Activated T-cell treated with anti-CD3 and anti-CD28 coated beads for 4 hours (primary cell): ENCODE data around the gene HNRNPA2B1.
"Not testable (repeated sequence)": the region's sequence is repeated elsewhere in the genome, so short reads cannot be mapped to it uniquely, and the experiment has no call there.

Experiments
- DNase-seq: peaks from one replicate; pipeline ENCODE4 v3.0.0-alpha.2; 2020

Gene HNRNPA2B1

DNA sequence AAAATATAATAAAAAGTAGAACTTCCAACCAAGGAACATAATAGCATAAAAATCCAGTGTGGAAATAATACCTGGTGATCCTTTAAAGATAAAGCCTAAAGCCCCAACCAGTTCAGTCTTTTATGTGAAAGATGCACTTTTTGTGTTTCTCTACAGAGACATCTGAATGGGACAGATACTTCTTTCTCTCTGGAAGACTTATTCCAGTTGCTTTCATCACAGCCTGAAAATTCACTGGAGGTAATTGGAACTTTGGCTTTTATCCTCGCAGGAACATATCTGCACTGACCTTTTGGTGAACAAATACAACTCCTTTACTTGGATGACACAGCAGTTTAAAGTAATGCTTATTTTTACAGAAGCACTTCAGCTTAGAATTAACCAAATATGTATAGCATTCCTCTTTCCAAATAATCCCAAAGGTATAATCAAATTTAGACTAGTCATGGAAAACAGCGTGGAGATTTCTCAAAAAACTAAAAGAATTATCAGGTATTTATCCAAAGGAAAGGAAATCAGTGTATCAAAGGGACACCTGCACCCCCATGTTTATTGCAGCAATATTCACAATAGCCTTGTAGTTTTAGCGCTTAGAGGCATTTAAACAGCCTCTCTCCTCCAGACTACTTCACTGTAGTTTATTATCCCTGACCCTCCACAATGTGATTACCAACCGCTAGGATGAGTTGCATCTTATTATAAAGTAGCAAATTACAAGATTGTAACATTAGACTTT is 16.8 kb downstream of the HNRNPA2B1 start:
- no peak for DNase-seq

DNA sequence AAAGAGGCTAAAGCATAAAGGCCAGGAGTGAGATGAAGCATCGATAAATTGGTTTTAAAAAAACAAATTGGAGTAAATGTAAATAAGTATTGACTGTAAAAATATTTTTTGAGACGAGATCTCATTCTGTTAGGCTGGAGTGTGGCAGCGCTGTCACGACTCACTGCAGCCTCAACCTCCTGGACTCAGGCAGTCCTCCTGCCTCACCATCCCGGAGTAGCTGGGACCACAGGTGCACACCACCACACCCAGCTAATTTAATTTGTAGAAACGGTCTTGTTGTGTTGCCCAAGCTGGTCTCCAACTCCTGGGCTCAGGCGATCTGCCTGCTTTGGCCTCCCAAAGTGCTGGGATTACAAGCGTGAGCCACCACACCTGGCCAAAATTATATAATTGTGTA is 17.8 kb downstream of the HNRNPA2B1 start:
- no peak for DNase-seq

DNA sequence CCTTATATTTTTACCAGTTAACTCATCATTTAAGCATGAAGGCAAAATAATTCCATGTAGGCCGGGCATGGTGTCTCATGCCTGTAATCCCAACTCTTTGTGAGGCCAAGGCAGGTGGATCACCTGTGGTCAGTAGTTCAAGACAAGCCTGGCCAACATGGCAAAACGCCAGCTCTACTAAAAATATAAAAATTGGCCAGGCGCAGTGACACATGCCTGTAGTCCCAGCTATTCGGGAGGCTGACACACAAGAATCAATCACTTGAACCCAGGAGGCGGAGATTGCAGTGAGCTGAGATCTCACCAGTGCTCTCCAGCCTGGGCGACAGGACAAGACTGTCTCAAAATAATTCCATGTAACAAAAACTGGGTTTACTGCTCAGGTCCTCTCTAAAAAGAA is 18.3 kb downstream of the HNRNPA2B1 start:
- no peak for DNase-seq

DNA sequence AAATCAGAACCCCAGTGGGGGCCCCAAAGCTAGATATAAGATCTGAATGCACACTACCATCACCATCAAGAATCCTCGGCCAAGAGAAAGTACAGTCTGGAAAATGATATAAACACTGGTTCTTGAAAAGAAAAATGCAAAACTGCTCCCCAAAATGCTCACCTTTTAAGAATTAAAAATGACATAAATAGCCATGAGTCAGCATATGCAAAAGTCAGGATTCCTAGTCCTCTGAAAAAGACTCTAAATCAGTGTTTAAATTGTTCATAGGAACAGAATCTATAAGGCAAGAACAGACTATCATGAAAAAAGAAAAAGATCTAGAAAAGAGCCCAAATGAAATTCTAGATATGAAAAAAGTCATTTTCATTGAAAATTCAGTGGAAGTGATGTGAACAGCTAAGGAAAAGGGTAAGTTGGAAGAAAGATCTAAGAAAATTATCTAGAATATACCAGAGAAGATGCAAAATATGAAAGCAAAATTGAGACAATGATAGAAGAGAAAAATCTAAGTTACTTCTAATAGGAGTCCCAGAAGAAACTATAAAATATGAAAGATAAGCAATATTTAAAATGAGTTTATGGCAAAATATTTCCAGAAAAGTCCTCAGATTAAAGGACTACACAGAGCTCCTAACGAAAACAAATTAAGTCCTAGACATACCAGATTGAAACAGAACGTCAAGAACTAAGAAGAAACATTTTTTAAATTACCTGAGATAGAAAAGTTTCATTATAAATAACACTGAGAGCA is 18.9 kb downstream of the HNRNPA2B1 start:
- no peak for DNase-seq

DNA sequence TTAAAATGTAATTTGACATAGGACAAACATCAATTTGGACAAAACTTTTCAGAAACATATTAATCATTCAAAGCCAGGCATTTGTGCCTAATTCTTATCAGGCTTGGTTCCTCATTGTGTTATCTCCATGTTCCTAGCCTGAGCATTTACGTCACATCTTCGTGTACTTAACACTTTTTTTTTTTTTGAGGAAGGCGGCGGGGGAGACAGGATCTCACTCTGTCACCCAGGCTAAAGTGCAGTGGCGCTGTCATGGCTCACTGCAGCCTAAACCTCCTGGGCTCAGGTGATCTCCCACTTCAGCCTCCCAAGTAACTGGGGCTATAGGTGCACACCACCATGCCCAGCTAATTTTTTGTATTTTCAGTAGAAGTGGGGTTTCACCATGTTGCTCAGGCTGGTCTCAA is 19.8 kb downstream of the HNRNPA2B1 start:
- no peak for DNase-seq

DNA sequence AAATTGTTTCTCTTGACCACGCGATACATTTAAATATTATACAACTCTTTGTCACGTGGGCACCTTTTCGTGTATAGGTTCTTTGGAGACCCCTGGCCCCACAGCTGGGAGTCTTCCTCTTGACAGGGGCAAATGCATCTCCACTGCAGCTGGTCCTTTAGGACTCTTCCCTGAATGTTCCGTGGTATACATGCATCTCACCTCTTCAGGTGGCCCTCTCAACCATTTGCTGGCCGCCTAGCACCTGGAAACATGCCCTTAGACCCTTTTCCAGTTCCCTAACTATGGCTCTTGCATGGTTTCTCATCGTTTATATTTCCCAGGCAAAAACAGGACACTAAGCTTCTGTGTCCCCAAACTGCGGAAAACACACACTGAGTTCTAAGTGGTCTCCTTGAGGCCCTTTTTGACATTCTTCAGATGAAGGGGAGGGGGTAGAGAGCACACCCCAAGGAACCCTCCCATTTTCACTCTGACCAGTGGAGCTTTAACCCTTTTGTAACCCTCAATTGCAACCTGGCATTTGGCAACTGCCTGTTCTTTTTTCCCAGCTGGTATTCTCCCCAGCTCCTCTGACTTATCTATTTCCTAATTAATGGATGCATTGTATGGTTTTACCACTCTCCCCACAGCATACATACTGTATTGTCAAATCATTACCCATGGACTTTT is 20.6 kb downstream of the HNRNPA2B1 start:
- no peak for DNase-seq

DNA sequence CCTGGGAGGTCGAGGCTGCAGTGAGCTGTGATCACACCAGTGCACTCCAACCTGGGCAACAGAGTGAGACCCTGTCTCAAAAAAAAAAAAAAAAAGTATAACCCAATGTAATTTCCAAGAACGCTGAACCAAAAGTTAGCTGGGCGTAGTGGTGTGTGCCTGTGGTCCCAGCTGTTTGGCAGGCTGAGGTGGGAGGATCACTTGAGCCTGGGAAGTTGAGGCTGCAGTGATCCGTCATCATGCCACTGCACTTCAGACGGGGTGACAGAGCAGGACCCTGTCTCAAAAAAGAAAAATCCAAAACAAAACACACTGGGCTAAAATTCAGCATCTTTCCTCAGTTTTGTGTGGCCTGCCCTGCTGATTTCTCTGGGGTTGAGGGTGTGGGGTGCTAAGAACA is 21.1 kb downstream of the HNRNPA2B1 start:
- no peak for DNase-seq

DNA sequence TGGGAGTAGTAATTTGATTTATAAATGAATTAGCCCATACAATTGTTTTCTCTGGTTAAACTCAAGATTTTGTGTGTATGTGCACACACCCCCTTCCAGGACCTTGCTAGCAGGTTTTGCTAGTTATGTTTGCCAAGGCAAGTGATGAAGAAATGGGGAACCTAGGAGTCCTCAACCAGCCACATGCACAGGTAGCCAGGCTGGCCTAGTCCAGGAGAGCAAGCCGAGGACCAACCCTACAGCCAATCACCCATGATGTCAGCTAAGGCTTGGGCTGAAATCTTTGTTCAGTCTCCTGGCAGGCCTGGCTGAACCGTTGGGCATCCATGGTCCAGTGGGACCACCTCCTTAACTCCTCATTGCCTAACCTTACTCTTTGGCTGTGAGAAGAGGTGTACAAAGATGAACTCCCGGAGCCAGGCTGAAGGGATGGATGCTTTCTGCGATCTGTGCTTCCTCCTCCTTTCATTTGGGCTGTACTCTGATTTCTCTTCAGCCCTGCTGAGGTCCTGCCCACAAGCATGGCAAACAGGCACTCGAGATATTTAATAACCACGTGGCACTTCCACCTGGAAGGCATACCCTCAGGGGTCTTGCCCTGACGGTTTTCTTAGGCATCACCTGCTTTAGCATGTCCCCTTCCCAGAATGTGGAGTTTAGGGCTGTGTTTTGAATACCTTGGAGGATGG is 22.1 kb downstream of the HNRNPA2B1 start:
- DNase-seq, result no peak

DNA sequence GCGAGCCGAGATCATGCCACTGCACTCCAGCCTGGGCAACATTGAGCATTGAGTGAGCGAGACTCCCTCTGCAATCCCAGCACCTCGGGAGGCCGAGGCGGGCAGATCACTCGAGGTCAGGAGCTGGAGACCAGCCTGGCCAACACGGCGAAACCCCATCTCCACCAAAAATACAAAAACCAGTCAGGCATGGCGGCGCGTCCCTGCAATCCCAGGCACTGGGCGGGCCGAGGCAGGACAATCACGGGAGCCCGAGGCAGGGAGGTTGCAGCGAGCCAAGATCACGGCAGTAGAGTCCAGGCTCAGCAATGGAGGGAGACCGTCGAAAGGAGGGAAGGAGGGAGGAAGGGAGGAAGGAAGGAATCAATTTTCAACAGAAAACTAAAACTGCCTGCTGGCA is 23.3 kb downstream of the HNRNPA2B1 start:
- DNase-seq, result not testable (repeated sequence)

DNA sequence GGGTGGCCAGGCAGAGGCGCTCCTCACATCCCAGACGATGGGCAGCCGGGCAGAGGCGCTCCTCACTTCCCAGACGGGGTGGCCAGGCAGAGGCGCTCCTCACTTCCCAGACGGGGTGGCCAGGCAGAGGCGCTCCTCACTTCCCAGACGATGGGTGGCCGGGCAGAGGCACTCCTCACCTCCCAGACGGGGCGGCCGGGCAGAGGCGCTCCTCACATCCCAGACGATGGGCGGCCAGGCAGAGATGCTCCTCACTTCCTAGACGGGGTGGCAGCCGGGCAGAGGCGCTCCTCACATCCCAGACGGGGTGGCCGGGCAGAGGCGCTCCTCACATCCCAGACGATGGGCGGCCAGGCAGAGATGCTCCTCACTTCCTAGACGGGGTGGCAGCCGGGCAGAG is 23.9 kb downstream of the HNRNPA2B1 start:
- DNase-seq, result not testable (repeated sequence)

DNA sequence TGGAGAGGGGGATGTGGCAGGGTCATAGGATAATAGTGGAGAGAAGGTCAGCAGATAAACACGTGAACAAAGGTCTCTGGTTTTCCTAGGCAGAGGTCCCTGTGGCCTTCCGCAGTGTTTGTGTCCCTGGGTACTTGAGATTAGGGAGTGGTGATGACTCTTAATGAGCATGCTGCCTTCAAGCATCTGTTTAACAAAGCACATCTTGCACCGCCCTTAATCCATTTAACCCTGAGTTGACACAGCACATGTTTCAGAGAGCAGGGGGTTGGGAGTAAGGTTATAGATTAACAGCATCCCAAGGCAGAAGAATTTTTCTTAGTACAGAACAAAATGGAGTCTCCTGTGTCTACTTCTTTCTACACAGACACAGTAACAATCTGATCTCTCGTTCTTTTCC is 24.6 kb downstream of the HNRNPA2B1 start:
- not testable (repeated sequence) for DNase-seq

DNA sequence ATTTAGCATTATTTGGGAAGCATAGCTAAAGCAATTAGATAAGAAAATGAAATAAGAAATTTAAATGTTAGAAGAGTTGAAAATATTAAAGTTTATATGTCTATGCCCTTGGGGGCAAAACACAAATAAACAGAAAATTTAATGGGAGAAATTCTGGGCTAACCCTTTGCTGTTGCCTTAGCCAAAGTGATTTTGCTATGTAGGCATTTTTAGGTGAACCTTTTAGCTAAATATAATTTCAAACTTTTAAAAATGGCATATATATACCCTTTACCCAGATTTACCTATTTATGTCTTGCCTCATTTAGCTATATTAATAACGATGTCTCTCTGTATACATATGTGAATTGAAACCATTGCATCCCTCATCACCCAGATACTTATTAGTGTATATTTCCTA is 28.5 kb downstream of the HNRNPA2B1 start:
- DNase-seq, result no peak

DNA sequence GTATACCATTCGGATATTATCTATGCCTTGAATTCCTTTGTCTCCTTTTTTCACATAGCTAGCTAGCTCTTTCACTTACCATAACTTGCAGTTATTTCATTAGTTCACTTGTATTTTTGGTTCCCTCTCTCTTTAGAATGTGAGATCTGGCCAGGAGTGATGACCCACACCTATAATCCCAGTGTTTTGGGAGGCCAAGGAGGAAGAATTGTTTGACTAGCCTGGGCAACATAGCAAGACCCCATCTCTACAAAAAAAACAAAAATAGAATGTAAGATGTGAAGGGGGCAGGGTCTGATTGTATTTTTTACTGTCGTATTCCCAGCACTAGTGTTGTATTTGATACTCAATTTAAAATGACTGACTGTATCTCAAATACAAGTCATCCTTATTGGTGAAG is 28.9 kb downstream of the HNRNPA2B1 start:
- DNase-seq, result no peak

DNA sequence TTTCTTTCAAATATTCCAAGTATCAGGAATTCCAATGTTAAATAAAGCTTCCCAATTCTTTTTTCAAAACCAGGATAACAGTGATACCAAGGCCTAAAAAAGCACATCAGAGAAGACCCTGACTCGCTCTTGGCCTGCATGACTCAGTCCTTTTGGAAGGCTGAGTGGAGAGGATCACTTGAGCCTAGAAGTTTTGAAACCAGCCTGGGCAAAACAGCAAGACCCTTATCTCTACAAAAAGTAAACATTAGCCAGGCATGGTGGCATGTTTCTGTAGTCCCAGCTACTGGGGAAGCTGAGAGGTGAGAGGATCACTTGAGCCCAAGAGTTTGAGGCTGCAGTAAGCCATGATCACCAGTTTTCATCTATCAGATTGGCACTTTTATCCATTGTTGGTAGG is 29.9 kb downstream of the HNRNPA2B1 start:
- DNase-seq, result no peak

DNA sequence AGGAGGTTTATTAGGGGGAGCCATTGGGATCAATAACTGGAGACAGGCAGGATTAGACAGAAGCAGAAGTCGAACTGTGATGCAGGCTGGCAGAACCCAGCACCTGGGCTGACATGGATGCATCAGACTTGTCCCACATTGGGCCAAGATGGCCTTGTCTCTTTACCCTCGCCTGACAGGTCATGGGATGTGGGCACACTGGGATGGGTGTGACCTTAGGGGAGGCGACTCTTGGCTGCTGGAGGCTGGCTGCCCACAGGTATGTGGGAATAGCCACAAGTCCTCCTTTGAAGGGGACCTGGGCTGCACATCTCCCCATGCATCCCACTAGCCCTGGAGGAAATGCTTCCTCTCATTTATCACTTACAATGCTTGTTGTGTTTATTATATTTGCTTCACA is 31.3 kb downstream of the HNRNPA2B1 start:
- no peak for DNase-seq

DNA sequence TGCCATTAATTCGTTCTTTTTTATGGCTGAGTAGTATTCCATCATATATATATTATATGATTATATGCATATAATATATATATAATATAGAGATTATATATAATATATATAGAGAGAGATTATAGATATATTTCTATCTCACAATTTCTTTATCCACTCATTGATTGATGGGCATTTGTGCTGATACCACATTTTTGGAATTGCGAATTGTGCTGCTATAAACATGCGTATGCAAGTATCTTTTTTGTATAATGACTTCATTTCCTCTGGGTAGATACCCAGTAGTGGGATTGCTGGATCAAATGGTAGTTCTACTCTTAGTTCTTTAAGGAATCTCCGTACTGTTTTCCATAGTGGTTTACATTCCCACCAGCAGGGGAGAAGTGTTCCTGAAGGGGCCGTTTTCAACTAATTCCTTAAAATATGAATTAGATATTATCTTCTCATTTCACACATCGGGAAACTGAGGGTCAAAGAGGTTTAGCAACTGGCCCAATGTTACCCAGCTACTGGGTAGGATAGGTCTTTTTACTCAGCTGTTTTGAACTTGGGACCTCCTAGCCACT is 32.0 kb downstream of the HNRNPA2B1 start:
- DNase-seq, result no peak

DNA sequence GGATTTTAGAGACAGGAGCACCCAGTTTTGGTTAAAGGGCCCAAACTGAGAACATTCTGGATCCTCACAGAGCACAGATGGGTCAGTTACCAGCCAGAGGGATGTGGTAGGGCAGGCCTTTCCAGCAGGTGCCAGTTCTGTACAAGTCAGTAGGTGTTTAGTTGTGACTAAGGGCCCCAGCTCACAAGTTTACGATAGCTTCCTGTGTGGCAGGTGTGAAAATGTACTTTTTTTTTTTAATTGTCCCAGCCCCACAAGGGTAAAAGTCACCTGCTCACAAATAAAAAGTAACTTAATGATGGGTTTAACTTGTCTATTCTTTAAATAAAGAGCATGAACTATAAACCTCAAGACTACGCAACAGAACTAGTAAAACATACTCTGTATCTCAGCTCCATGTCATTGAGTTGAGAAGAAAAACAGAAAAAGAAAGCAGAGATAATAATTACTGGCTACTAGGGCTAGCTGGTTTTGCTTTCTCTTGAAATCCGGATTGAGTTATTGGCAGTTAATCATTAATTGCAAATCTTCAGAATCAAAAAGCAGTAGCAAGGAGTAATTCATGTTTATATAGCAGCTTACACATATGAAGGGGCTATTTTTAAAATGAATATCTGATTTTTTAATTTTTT is 33.1 kb downstream of the HNRNPA2B1 start:
- DNase-seq, result no peak

DNA sequence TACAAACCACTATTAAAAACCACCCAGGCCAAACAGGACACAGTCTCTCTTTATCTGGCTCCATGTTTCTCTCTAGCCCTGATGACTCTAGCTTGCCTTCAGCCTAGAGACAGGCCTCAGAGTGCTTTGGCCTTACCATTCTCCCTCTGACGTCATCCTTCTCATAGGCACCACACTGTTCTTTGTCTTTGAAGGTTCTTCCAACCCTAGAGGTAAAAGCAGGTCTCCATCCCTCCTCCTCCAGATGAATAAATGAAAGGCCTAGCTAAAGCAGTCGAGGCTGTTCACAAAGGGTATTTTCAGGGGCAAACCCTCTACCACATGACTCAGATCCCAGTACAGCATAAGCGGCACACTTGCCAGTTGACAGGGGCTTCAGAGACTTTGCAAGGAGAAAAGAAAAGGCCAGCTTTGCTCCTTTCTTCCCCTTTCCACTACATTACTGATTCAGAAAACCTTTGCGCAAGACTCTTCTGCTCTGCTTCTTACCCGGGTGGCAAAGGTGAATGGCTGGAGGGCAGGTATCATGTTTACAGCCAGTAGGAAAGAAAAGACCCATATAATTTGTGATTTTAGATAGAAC is 33.8 kb downstream of the HNRNPA2B1 start:
- DNase-seq, result no peak

DNA sequence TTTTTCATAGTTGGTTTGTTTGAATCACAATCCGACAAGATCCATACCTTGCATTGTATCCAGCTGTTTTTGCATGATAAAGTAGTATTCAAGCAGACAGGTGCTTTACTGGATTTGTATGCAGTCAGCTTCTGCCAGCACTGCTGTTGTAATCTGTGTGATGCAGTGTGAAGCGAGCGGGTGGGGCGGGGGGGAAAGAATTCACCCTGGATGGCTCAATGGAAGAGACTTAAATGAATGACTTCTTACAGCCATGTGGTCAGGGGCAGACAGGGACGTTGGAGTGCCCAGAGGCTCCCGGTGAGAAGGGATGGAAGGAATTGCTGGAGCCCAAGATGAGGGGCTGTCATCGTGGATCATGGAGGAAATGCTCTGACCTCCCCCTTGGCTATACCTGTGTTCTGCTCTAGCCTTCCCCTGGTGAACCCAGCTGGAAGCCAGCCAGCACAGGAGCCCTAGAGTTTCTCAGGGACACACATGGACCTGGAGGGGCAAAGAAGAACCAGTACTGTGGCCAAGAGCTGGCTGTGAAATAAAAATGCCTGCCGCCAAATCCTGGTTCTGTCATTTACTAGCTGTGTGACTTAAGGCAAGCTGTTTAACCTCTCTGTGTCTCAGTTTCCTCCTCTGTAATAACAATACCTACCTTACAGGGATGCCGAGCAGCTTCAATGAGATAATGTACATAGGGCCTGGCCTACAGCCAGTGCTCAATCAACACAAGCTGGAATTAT is 34.4 kb downstream of the HNRNPA2B1 start:
- DNase-seq, result no peak

DNA sequence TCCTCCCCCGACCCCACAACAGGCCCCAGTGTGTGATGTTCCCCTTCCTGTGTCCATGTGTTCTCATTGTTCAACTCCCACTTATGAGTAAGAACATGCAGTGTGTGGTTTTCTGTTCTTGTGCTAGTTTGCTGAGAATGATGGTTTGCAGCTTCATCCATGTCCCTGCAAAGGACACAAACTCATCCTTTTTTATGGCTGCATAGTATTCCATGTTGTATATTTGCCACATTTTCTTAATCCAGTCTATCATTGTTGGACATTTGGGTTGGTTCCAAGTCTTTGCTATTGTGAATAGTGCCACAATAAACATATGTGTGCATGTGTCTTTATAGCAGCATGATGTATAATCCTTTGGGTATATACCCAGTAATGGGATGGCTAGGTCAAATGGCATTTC is 36.7 kb downstream of the HNRNPA2B1 start:
- not testable (repeated sequence) for DNase-seq

DNA sequence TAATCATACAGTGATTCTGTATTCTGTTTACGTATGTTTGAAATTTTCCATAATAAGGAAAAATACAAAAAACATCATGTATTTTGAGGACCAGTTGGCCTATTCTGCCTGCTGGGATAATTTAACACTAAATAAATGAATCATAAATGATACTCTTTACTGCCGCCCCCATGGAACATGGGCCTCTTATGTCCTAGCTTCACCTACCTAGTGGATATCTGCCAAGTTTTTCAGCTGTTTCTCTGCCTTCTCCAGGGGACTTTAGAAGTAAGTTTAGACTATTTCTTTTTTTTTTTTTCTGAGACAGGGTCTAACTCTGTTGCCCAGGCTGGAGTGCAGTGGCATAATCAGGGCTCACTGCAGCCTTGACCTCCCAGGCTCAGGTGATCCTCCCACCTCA is 38.1 kb downstream of the HNRNPA2B1 start:
- no peak for DNase-seq
